ENCODE results near the gene GLP2R.

The GLP2R gene

GRCh38 chr17:9817086-9817485 is 8.6 kb upstream of the GLP2R start:
- Histone ChIP-seq H3K27me3 (ENCODE audit: control insufficient read depth, insufficient read depth, low read length) (no peaks in the 10 kb centered on the region), H3K79me2 (no peaks in the 10 kb centered on the region), H3K9me3 (ENCODE audit: control insufficient read depth, low read length) (no peaks in the 10 kb centered on the region), H3K27ac (no peak overlapping the region), H3K4me3 (ENCODE audit: low read depth, low read length) (no peak overlapping the region), H3K4me1 (no peaks in the 10 kb centered on the region), H3K9ac (no peak overlapping the region), H3K36me3 (ENCODE audit: control insufficient read depth, insufficient read depth, low read length) (no peaks in the 10 kb centered on the region), H2AFZ (no peak overlapping the region), H3K4me2 (ENCODE audit: low read length) (no peak overlapping the region)
- TF ChIP-seq CTCF (IDR thresholded peaks at IDR 0.05), result no peak

GRCh38 chr17:9818760-9819159 is 7.0 kb upstream of the GLP2R start:
- Histone ChIP-seq H3K27me3 (ENCODE audit: control insufficient read depth, insufficient read depth, low read length) (no peaks in the 10 kb centered on the region), H3K36me3 (ENCODE audit: control insufficient read depth, insufficient read depth, low read length) (no peaks in the 10 kb centered on the region), H2AFZ (no peak overlapping the region), H3K27ac (no peak overlapping the region), H3K4me2 (ENCODE audit: low read length) (no peak overlapping the region), H3K79me2 (no peaks in the 10 kb centered on the region), H3K4me1 (no peaks in the 10 kb centered on the region), H3K9me3 (ENCODE audit: control insufficient read depth, low read length) (no peaks in the 10 kb centered on the region), H3K4me3 (ENCODE audit: low read depth, low read length) (no peak overlapping the region), H3K9ac (no peak overlapping the region)
- no peak for TF ChIP-seq CTCF (IDR thresholded peaks at IDR 0.05)

GRCh38 chr17:9820448-9820847 is 5.3 kb upstream of the GLP2R start:
- Histone ChIP-seq H3K79me2 (no peaks in the 10 kb centered on the region), H3K4me3 (ENCODE audit: low read depth, low read length) (no peak overlapping the region), H3K27ac (no peak overlapping the region), H3K27me3 (ENCODE audit: control insufficient read depth, insufficient read depth, low read length) (no peaks in the 10 kb centered on the region), H3K9ac (no peak overlapping the region), H3K4me2 (ENCODE audit: low read length) (no peak overlapping the region), H3K4me1 (no peaks in the 10 kb centered on the region), H3K9me3 (ENCODE audit: control insufficient read depth, low read length) (no peaks in the 10 kb centered on the region), H3K36me3 (ENCODE audit: control insufficient read depth, insufficient read depth, low read length) (no peaks in the 10 kb centered on the region), H2AFZ (no peak overlapping the region)
- TF ChIP-seq CTCF (IDR thresholded peaks at IDR 0.05), result no peak

- Histone ChIP-seq H3K79me2 (no peaks in the 10 kb centered on the region), H3K9ac (no peak within 1 kb of the TSS), H3K4me1 (no peaks in the 10 kb centered on the region), H3K36me3 (ENCODE audit: control insufficient read depth, insufficient read depth, low read length) (no peaks in the 10 kb centered on the region), H3K27me3 (ENCODE audit: control insufficient read depth, insufficient read depth, low read length) (no peaks in the 10 kb centered on the region), H2AFZ (no peak within 1 kb of the TSS), H3K27ac (no peak within 1 kb of the TSS), H3K4me3 (ENCODE audit: low read depth, low read length) (no peak within 1 kb of the TSS), H3K4me2 (ENCODE audit: low read length) (no peak within 1 kb of the TSS), H3K9me3 (ENCODE audit: control insufficient read depth, low read length) (no peaks in the 10 kb centered on the region)
- no peak for TF ChIP-seq CTCF (IDR thresholded peaks at IDR 0.05)
Measured at GRCh38 chr17:9821921-9822320, 3.8 kb upstream of the GLP2R start, which contains the start of gene GSG1L2. GSG1L2 (minus strand) TSS chr17:9822079; CDS start chr17:9822071, 8 bp downstream.

- H3K36me3 ChIP-seq (ENCODE audit: control insufficient read depth, insufficient read depth, low read length), result no peaks in the 10 kb centered on the region
- H3K4me2 ChIP-seq (ENCODE audit: low read length), result no peak overlapping the region
- no peaks in the 10 kb centered on the region for H3K9me3 ChIP-seq (ENCODE audit: control insufficient read depth, low read length)
- no peak overlapping the region for H3K9ac ChIP-seq
- no peak for TF ChIP-seq CTCF (IDR thresholded peaks at IDR 0.05)
- no peaks in the 10 kb centered on the region for H3K79me2 ChIP-seq
- no peaks in the 10 kb centered on the region for H3K4me1 ChIP-seq
- H2AFZ ChIP-seq, result no peak overlapping the region
- no peak overlapping the region for H3K27ac ChIP-seq
- no peak overlapping the region for H3K4me3 ChIP-seq (ENCODE audit: low read depth, low read length)
- H3K27me3 ChIP-seq (ENCODE audit: control insufficient read depth, insufficient read depth, low read length), result no peaks in the 10 kb centered on the region
Measured at GRCh38 chr17:9824094-9824493, 1.6 kb upstream of the GLP2R start.
